Esophagus muscularis mucosa (tissue), 4 donors: ENCODE data around the gene ALDH1A2. TPM values are rescaled to one million over a fixed set of nuclear protein-coding genes. Genes with fewer than 3 reads are reported as not detected.
"Not testable (repeated sequence)": the region's sequence is repeated elsewhere in the genome, so short reads cannot be mapped to it uniquely, and the experiment has no call there.

Experiments
- DNase-seq: peaks from one replicate; pipeline ENCODE4 v3.0.0-alpha.2; 2017; ENCODE audit errors: extremely low spot score
- H3K27ac ChIP-seq, 4 donors: fragments of 200-600 bp; sonication (generic); replicated peaks in 1 of 4; 1 replicate in 3 of 4; 2 replicates in 1 of 4; pipeline ENCODE4 v1.5.1; 2016 to 2019; ENCODE audit warnings: mild to moderate bottlenecking in 1 of 4
- H3K27me3 ChIP-seq, 4 donors: fragments of 200-600 bp; sonication (generic); one replicate each; pipeline versions ENCODE4 v1.5.1 to v1.6.0; 2016 to 2019
- H3K36me3 ChIP-seq, 4 donors: fragments of 200-600 bp; sonication (generic); one replicate each; pipeline ENCODE4 v1.5.1; 2016 to 2019
- H3K4me1 ChIP-seq, 4 donors: fragments of 200-600 bp; sonication (generic); one replicate each; pipeline ENCODE4 v1.5.1; 2016 to 2019
- H3K4me3 ChIP-seq, 4 donors: fragments of 200-600 bp; sonication (generic); 1 replicate in 2 of 4; 2 replicates in 2 of 4; pipeline ENCODE4 v1.5.1; 2016 to 2019; ENCODE audit warnings: mild to moderate bottlenecking in 4 of 4, moderate library complexity in 1 of 4
- H3K9me3 ChIP-seq, 4 donors: fragments of 200-600 bp; sonication (generic); 1 replicate in 3 of 4; 2 replicates in 1 of 4; pipeline ENCODE4 v1.5.1; 2016 to 2019
- CTCF ChIP-seq, 3 experiments: fragments of 200-600 bp in 2 of 3; fragments of 450-650 bp in 1 of 3; sonication (generic) in 2 of 3; IDR thresholded peaks; one replicate each; pipeline ENCODE4 v1.5.1; 2017 to 2019; ENCODE audit warnings: antibody characterized with exemption in 3 of 3, mild to moderate bottlenecking in 2 of 3, moderate library complexity in 1 of 3
- EP300 ChIP-seq: sonication (generic); formaldehyde crosslinking; IDR thresholded peaks from one replicate; pipeline ENCODE4 v1.6.1; 2017; ENCODE audit warnings: antibody characterized with exemption
- POLR2A ChIP-seq: fragments of 450-650 bp; IDR thresholded peaks from one replicate; pipeline ENCODE4 v1.6.1; 2017; ENCODE audit warnings: antibody characterized with exemption, moderate library complexity, mild to moderate bottlenecking, low read depth
- POLR2AphosphoS5 ChIP-seq, 2 donors: sonication (generic); formaldehyde crosslinking; IDR thresholded peaks; one replicate each; pipeline ENCODE4 v1.6.1; 2017; ENCODE audit warnings: antibody characterized with exemption in 2 of 2
- WGBS: methylation state at CpG from one replicate; pipeline ENCODE4 v1.1.5; 2018; 5-methylcytosine and 5-hydroxymethylcytosine counted together
- intact Hi-C: fragments of 100-400 bp; cut with DNase I; formaldehyde crosslinking; loops from one replicate; pipeline ENCODE4 v1.15.1; 2023
- total RNA-seq, 4 donors: library from RNA; depleted of rRNA; stranded (reverse); fragments of >200 nt; gene quantifications; one replicate each; pipeline versions ENCODE4 v1.1.0 to v1.2.1, GENCODE V29; 2016

ALDH1A2 gene
- total RNA-seq, 4 donors from 2014 or later, result 13.3 to 41.2 (median 19.8) TPM

GRCh38 chr15:58081456-58081855 lies 15.9 kb upstream of the ALDH1A2 start:
- H3K4me1 ChIP-seq, result no peaks in the 10 kb centered on the region
- TF ChIP-seq POLR2A, result no peak
- no peak for TF ChIP-seq EP300
- TF ChIP-seq CTCF (IDR thresholded peaks at IDR 0.05), result no peak
- no peak for TF ChIP-seq POLR2AphosphoS5 (IDR thresholded peaks at IDR 0.05)
- 92% methylated on average over 1 of the region's 1 CpG for WGBS
- no peak overlapping the region for H3K27ac ChIP-seq
- no peaks in the 10 kb centered on the region for H3K36me3 ChIP-seq
- no peak for DNase-seq
- peaks cover 0 to 5% (median 0%) of the 10 kb centered on the region in 4 donors for H3K27me3 ChIP-seq
- intact Hi-C loops, result no loop called here
- H3K4me3 ChIP-seq, result no peak overlapping the region
- H3K9me3 ChIP-seq, result no peaks in the 10 kb centered on the region

GRCh38 chr15:58080959-58081358 lies 15.4 kb upstream of the ALDH1A2 start:
- H3K9me3 ChIP-seq, H3K27me3 ChIP-seq, DNase-seq, H3K4me3 ChIP-seq, intact Hi-C loops, H3K4me1 ChIP-seq, H3K27ac ChIP-seq, H3K36me3 ChIP-seq: not testable (repeated sequence)
- 91% methylated on average over 5 of the region's 5 CpGs for WGBS

GRCh38 chr15:58080398-58080797 lies 14.9 kb upstream of the ALDH1A2 start:
- TF ChIP-seq EP300, result no peak
- no peak for TF ChIP-seq CTCF (IDR thresholded peaks at IDR 0.05)
- TF ChIP-seq POLR2AphosphoS5 (IDR thresholded peaks at IDR 0.05), result no peak
- no peak for TF ChIP-seq POLR2A
- intact Hi-C loops, result no loop called here

GRCh38 chr15:58078591-58078990 lies 13.1 kb upstream of the ALDH1A2 start:
- no peaks in the 10 kb centered on the region for H3K36me3 ChIP-seq
- DNase-seq, result no peak
- H3K4me3 ChIP-seq, result no peak overlapping the region
- H3K27me3 ChIP-seq, result peaks cover 0 to 9% (median 0%) of the 10 kb centered on the region in 4 donors
- no peaks in the 10 kb centered on the region for H3K4me1 ChIP-seq
- intact Hi-C loops, result no loop called here
- no peak for TF ChIP-seq POLR2AphosphoS5 (IDR thresholded peaks at IDR 0.05)
- TF ChIP-seq EP300, result no peak
- no peak for TF ChIP-seq POLR2A
- no peak for TF ChIP-seq CTCF (IDR thresholded peaks at IDR 0.05)
- no peak overlapping the region for H3K27ac ChIP-seq
- no peaks in the 10 kb centered on the region for H3K9me3 ChIP-seq

More at GRCh38 chr15:58080398-58080797, 14.9 kb upstream of the ALDH1A2 start:
- Histone ChIP-seq H3K27ac (no peak overlapping the region), H3K36me3 (no peaks in the 10 kb centered on the region), H3K9me3 (no peaks in the 10 kb centered on the region), H3K4me3 (no peak overlapping the region), H3K4me1 (no peaks in the 10 kb centered on the region), H3K27me3 (peaks cover 0 to 5% (median 0%) of the 10 kb centered on the region in 4 donors)
- WGBS, result 75% methylated on average over 8 of the region's 8 CpGs
- no peak for DNase-seq

GRCh38 chr15:58077427-58077826 lies 11.9 kb upstream of the ALDH1A2 start:
- intact Hi-C loops, result no loop called here
- DNase-seq, result no peak
- H3K36me3 ChIP-seq, result no peaks in the 10 kb centered on the region
- TF ChIP-seq EP300 (no peak), CTCF (IDR thresholded peaks at IDR 0.05) (no peak), POLR2A (no peak), POLR2AphosphoS5 (IDR thresholded peaks at IDR 0.05) (no peak)
- WGBS, result 29% methylated on average over 1 of the region's 1 CpG
- no peak overlapping the region for H3K4me3 ChIP-seq
- H3K27me3 ChIP-seq, result peaks cover 0 to 12% (median 0%) of the 10 kb centered on the region in 4 donors
- no peaks in the 10 kb centered on the region for H3K9me3 ChIP-seq
- no peaks in the 10 kb centered on the region for H3K4me1 ChIP-seq
- H3K27ac ChIP-seq, result no peak overlapping the region
